ENCODE data around the gene TMIE. TPM values are rescaled to one million over a fixed set of nuclear protein-coding genes. Genes with fewer than 3 reads are reported as not detected.

Gene TMIE
- total and polyA plus RNA-seq, 10 of the 15 experiments (the other 5 are each of a cell fraction or from before 2014, with no cell fraction given): not detected

- no peak for TF ChIP-seq DPF2 (IDR thresholded peaks at IDR 0.05)
- no peak for TF ChIP-seq ZNF24 (IDR thresholded peaks at IDR 0.05)
- TF ChIP-seq ZBTB33 (IDR thresholded peaks at IDR 0.05): no peak
- TF ChIP-seq, protein P1, sequence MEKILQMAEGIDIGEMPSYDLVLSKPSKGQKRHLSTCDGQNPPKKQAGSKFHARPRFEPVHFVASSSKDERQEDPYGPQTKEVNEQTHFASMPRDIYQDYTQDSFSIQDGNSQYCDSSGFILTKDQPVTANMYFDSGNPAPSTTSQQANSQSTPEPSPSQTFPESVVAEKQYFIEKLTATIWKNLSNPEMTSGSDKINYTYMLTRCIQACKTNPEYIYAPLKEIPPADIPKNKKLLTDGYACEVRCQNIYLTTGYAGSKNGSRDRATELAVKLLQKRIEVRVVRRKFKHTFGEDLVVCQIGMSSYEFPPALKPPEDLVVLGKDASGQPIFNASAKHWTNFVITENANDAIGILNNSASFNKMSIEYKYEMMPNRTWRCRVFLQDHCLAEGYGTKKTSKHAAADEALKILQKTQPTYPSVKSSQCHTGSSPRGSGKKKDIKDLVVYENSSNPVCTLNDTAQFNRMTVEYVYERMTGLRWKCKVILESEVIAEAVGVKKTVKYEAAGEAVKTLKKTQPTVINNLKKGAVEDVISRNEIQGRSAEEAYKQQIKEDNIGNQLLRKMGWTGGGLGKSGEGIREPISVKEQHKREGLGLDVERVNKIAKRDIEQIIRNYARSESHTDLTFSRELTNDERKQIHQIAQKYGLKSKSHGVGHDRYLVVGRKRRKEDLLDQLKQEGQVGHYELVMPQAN (conservative IDR thresholded peaks at IDR 0.05): no peak
- TF ChIP-seq SKIL (IDR thresholded peaks at IDR 0.05; ENCODE audit: low read depth, poor library complexity, severe bottlenecking): no peak
- TF ChIP-seq JUNB (IDR thresholded peaks at IDR 0.05): no peak
- no peak for TF ChIP-seq SRF (IDR thresholded peaks at IDR 0.05; ENCODE audit: low read depth in 2 of 2, low read length in 2 of 2)
- TF ChIP-seq KLF5 (IDR thresholded peaks at IDR 0.05; ENCODE audit: partially characterized antibody): no peak
- no peak for TF ChIP-seq RFX5 (IDR thresholded peaks at IDR 0.05; ENCODE audit: low read depth, low read length)
- no peak for TF ChIP-seq TCF3 (IDR thresholded peaks at IDR 0.05; ENCODE audit: borderline replicate concordance, insufficient read depth, low read depth, low read length)
- TF ChIP-seq, protein P2, sequence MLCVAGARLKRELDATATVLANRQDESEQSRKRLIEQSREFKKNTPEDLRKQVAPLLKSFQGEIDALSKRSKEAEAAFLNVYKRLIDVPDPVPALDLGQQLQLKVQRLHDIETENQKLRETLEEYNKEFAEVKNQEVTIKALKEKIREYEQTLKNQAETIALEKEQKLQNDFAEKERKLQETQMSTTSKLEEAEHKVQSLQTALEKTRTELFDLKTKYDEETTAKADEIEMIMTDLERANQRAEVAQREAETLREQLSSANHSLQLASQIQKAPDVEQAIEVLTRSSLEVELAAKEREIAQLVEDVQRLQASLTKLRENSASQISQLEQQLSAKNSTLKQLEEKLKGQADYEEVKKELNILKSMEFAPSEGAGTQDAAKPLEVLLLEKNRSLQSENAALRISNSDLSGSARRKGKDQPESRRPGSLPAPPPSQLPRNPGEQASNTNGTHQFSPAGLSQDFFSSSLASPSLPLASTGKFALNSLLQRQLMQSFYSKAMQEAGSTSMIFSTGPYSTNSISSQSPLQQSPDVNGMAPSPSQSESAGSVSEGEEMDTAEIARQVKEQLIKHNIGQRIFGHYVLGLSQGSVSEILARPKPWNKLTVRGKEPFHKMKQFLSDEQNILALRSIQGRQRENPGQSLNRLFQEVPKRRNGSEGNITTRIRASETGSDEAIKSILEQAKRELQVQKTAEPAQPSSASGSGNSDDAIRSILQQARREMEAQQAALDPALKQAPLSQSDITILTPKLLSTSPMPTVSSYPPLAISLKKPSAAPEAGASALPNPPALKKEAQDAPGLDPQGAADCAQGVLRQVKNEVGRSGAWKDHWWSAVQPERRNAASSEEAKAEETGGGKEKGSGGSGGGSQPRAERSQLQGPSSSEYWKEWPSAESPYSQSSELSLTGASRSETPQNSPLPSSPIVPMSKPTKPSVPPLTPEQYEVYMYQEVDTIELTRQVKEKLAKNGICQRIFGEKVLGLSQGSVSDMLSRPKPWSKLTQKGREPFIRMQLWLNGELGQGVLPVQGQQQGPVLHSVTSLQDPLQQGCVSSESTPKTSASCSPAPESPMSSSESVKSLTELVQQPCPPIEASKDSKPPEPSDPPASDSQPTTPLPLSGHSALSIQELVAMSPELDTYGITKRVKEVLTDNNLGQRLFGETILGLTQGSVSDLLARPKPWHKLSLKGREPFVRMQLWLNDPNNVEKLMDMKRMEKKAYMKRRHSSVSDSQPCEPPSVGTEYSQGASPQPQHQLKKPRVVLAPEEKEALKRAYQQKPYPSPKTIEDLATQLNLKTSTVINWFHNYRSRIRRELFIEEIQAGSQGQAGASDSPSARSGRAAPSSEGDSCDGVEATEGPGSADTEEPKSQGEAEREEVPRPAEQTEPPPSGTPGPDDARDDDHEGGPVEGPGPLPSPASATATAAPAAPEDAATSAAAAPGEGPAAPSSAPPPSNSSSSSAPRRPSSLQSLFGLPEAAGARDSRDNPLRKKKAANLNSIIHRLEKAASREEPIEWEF (IDR thresholded peaks at IDR 0.05; ENCODE audit: insufficient replicate concordance, low read depth, low read length): no peak
- no peak for TF ChIP-seq TCF12 (IDR thresholded peaks at IDR 0.05; ENCODE audit: low read depth, low read length)
- TF ChIP-seq GABPA (IDR thresholded peaks at IDR 0.05; ENCODE audit: low read depth): no peak
- TF ChIP-seq HDAC2 (IDR thresholded peaks at IDR 0.05): no peak
- Histone ChIP-seq H2AFZ (ENCODE audit: control insufficient read depth, low read depth, low read length) (no peak overlapping the region), H3K4me1 (ENCODE audit: control insufficient read depth, insufficient read depth, low read length) (peaks cover 5% of the 10 kb centered on the region), H3K9me3 (replicated peaks; ENCODE audit: control insufficient read depth, insufficient read depth, low read length) (no peaks in the 10 kb centered on the region; the same call in 2 of the 3 replicates), H4K20me1 (ENCODE audit: control insufficient read depth, insufficient read depth) (no peaks in the 10 kb centered on the region), H3K27me3 (replicated peaks in 1 of 2; ENCODE audit: control insufficient read depth in 2 of 2, insufficient read depth in 2 of 2, low read length in 1 of 2) (no peaks in the 10 kb centered on the region), H3K27ac (ENCODE audit: control insufficient read depth, insufficient read depth) (no peak overlapping the region), H3K4me3 (no peak overlapping the region), H3K4me2 (ENCODE audit: control insufficient read depth, insufficient read depth) (no peak overlapping the region), H3K36me3 (ENCODE audit: control insufficient read depth in 2 of 2, insufficient read depth in 2 of 2, low read length in 1 of 2) (no peaks in the 10 kb centered on the region), H3K79me2 (ENCODE audit: control insufficient read depth, insufficient read depth, low read length) (no peaks in the 10 kb centered on the region), H3K9ac (ENCODE audit: control insufficient read depth, insufficient read depth, low read length) (no peak overlapping the region)
- 77% methylated on average over 30 of the region's 31 CpGs for WGBS (ENCODE audit: insufficient coverage, insufficient replicate concordance, low lambda C conversion rate, missing lambda C conversion rate)
- RAD21 ChIA-PET (ENCODE audit: unreplicated experiment): no interaction called here
- CTCF ChIA-PET: no interaction called here
- no TSS peak for BruUV-seq (replicated peaks)
- DNase-seq (ENCODE audit: low read depth, low spot score) (no peak), FAIRE-seq (no peak), ATAC-seq (no peak)
- POLR2A ChIA-PET: no interaction called here
- intact Hi-C loops (cut with micrococcal nuclease; ENCODE audit: unreplicated experiment): no loop called here
- in situ Hi-C loops (cut with MboI): no loop called here
- SMC1A ChIA-PET (ENCODE audit: uncharacterized antibody, unreplicated experiment): no interaction called here
Observed at GRCh38 chr3:46756642-46757041, 55.5 kb downstream of the TMIE start.

Measured in GM12878 (cell line).